ENCODE results near the gene ICAM4. TPM values are rescaled to one million over a fixed set of nuclear protein-coding genes. Genes with fewer than 3 reads are reported as not detected.

The ICAM4 gene
- polyA plus RNA-seq, 12 donors, result 0.22 to 1.9 (median 0.44) TPM; not detected in 2

Other genes starting within 250 kb of the ICAM4 start
- 10 to 100 TPM in 4 of 12 donors, 1 to 10 TPM in 7, not detected in 1; 6.8 to 23.1 (median 9.8) TPM for gene SHFL, start 200.6 kb upstream of the ICAM4 start, polyA plus RNA-seq (ENCODE audit: insufficient read length in 12 of 12)
- gene ANGPTL6, start 184.3 kb upstream of the ICAM4 start, polyA plus RNA-seq (ENCODE audit: insufficient read length in 12 of 12), result 10 to 100 TPM in 1 of 12 donors, 1 to 10 TPM in 9, not detected in 2; 1.6 to 13.2 (median 5.4) TPM
- gene PPAN, start 180.6 kb upstream of the ICAM4 start, polyA plus RNA-seq (ENCODE audit: insufficient read length in 12 of 12), result 10 to 100 TPM in 11 of 12 donors, not detected in 1; 19.8 to 35.1 (median 23.4) TPM
- gene P2RY11, start 175.3 kb upstream of the ICAM4 start, polyA plus RNA-seq (ENCODE audit: insufficient read length in 12 of 12), result 10 to 100 TPM in 3 of 12 donors, 1 to 10 TPM in 8, not detected in 1; 6.8 to 12.5 (median 8.7) TPM
- gene EIF3G, start 167.1 kb upstream of the ICAM4 start, polyA plus RNA-seq (ENCODE audit: insufficient read length in 12 of 12), result 100 to 1,000 TPM in 11 of 12 donors, not detected in 1; 111 to 280 (median 223) TPM
- 100 to 1,000 TPM in 2 of 12 donors, 10 to 100 TPM in 9, not detected in 1; 47.3 to 145 (median 82.2) TPM for gene DNMT1, start 92.0 kb upstream of the ICAM4 start, polyA plus RNA-seq (ENCODE audit: insufficient read length in 12 of 12)
- gene S1PR2, start 55.6 kb upstream of the ICAM4 start, polyA plus RNA-seq (ENCODE audit: insufficient read length in 12 of 12), result 10 to 100 TPM in 8 of 12 donors, 1 to 10 TPM in 3, not detected in 1; 9.1 to 18.1 (median 11.8) TPM
- gene MRPL4, start 34.7 kb upstream of the ICAM4 start, polyA plus RNA-seq (ENCODE audit: insufficient read length in 12 of 12), result 10 to 100 TPM in 11 of 12 donors, not detected in 1; 19.6 to 40.3 (median 26.0) TPM
- gene ICAM1, start 15.8 kb upstream of the ICAM4 start, polyA plus RNA-seq (ENCODE audit: insufficient read length in 12 of 12), result 10 to 100 TPM in 2 of 12 donors, 1 to 10 TPM in 9, not detected in 1; 5.8 to 20.7 (median 7.8) TPM
- 1 to 10 TPM in 1 of 12 donors, under 1 TPM in 4, not detected in 7; 0.05 to 1.1 (median 0.13) TPM for gene ICAM5, start 3.0 kb downstream of the ICAM4 start, polyA plus RNA-seq (ENCODE audit: insufficient read length in 12 of 12)
- 1 to 10 TPM in 10 of 12 donors, not detected in 2; 1.9 to 4.8 (median 3.5) TPM for gene ZGLP1, start 22.9 kb downstream of the ICAM4 start, polyA plus RNA-seq (ENCODE audit: insufficient read length in 12 of 12)
- 10 to 100 TPM in 11 of 12 donors, not detected in 1; 10.9 to 34.1 (median 13.6) TPM for gene FDX2, start 29.1 kb downstream of the ICAM4 start, polyA plus RNA-seq (ENCODE audit: insufficient read length in 12 of 12)
- 10 to 100 TPM in 9 of 12 donors, 1 to 10 TPM in 2, not detected in 1; 9.3 to 27.7 (median 12.1) TPM for gene RAVER1, start 46.6 kb downstream of the ICAM4 start, polyA plus RNA-seq (ENCODE audit: insufficient read length in 12 of 12)
- 10 to 100 TPM in 1 of 12 donors, 1 to 10 TPM in 9, not detected in 2; 4.6 to 10.4 (median 5.3) TPM for gene ICAM3, start 52.7 kb downstream of the ICAM4 start, polyA plus RNA-seq (ENCODE audit: insufficient read length in 12 of 12)
- 100 to 1,000 TPM in 1 of 12 donors, 10 to 100 TPM in 10, not detected in 1; 52.4 to 126 (median 61.0) TPM for gene TYK2, start 93.6 kb downstream of the ICAM4 start, polyA plus RNA-seq (ENCODE audit: insufficient read length in 12 of 12)
- 100 to 1,000 TPM in 11 of 12 donors, not detected in 1; 109 to 202 (median 123) TPM for gene CDC37, start 116.6 kb downstream of the ICAM4 start, polyA plus RNA-seq (ENCODE audit: insufficient read length in 12 of 12)
- gene PDE4A, start 133.6 kb downstream of the ICAM4 start, polyA plus RNA-seq (ENCODE audit: insufficient read length in 12 of 12), result 1 to 10 TPM in 11 of 12 donors, not detected in 1; 2.4 to 5.2 (median 3.2) TPM
- 10 to 100 TPM in 11 of 12 donors, not detected in 1; 30.3 to 85.6 (median 66.2) TPM for gene KEAP1, start 216.4 kb downstream of the ICAM4 start, polyA plus RNA-seq (ENCODE audit: insufficient read length in 12 of 12)
- 1 to 10 TPM in 9 of 12 donors, under 1 TPM in 1, not detected in 2; 0.86 to 2.4 (median 1.6) TPM for gene S1PR5, start 230.5 kb downstream of the ICAM4 start, polyA plus RNA-seq (ENCODE audit: insufficient read length in 12 of 12)

Data from muscle of arm (tissue), 12 donors.